Measurements from ENCODE around the gene NKIRAS2.

The NKIRAS2 gene

DNA sequence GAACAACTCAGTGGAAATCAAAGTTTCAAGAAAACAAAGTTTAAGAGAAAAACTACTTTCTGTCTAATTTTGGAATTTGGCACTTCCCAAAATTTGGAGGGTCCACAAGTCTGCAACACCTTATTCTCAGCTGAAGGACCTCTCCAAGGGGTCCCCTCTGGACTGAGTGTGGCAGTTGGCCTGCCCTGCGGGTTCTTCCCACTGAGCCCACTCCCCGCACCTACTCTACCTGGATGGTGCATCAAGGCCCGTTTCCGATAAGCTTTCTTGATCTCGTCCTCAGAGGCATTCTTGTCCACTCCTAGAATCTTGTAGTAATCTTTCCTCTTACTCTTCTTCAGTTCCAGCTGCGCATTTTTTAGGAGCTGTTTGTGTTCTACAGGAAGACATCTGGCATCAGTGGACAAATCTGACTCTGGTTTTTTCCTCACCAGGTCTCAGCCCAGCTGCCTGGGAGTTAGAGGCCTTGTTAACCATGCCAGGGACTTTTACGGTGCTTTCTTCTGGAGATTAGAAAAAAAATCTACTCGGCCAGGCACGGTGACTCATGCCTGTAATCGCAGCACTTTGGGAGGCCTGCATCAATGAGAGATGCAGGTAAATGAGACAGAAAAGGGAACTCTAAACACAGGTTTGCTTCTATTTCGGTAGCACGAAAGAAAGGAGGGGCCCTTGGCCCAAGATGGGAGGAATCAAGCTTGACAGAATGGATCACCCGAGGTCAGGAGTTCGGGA lies 37.7 kb upstream of the NKIRAS2 start:
- no peaks in the 10 kb centered on the region for H3K27me3 ChIP-seq (ENCODE audit: control insufficient read depth, insufficient read depth, low read length)
- H3K36me3 ChIP-seq (ENCODE audit: control insufficient read depth, insufficient read depth, low read length) = peaks cover 66% of the 10 kb centered on the region
- H3K4me1 ChIP-seq (ENCODE audit: control insufficient read depth, insufficient read depth, low read length) = no peaks in the 10 kb centered on the region
- H3K9me3 ChIP-seq (ENCODE audit: control insufficient read depth, insufficient read depth, low read length) = no peaks in the 10 kb centered on the region
- no peak overlapping the region for H3K4me3 ChIP-seq (ENCODE audit: low read depth, low read length)
- H3K9ac ChIP-seq (ENCODE audit: low read depth, low read length) = no peak overlapping the region

DNA sequence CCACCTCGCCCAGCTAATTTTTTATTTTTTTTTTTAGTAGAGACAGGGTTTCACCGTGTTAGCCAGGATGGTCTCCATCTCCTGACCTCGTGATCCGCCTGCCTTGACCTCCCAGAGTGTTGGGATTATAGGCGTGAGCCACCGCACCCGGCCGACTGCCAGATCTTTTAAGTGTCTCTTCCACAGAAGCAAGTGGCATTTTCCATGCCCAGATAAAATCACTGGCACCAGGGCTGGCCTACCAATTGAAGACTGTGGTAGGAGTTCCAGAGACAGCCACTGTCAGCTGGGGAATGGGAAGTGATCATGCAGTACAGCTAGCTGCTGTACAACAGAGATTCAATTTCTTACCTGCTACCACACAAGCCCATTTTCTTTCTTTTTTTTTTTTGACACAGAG lies 35.4 kb upstream of the NKIRAS2 start:
- Histone ChIP-seq H3K9ac (ENCODE audit: low read depth, low read length) (no peak overlapping the region), H3K4me3 (ENCODE audit: low read depth, low read length) (no peak overlapping the region), H3K36me3 (ENCODE audit: control insufficient read depth, insufficient read depth, low read length) (peaks cover 71% of the 10 kb centered on the region), H3K27me3 (ENCODE audit: control insufficient read depth, insufficient read depth, low read length) (no peaks in the 10 kb centered on the region), H3K9me3 (ENCODE audit: control insufficient read depth, insufficient read depth, low read length) (no peaks in the 10 kb centered on the region), H3K4me1 (ENCODE audit: control insufficient read depth, insufficient read depth, low read length) (no peaks in the 10 kb centered on the region)

GRCh38 chr17:41985919-41986318 lies 34.0 kb upstream of the NKIRAS2 start:
- Histone ChIP-seq H3K36me3 (ENCODE audit: control insufficient read depth, insufficient read depth, low read length) (peaks cover 71% of the 10 kb centered on the region), H3K9ac (ENCODE audit: low read depth, low read length) (no peak overlapping the region), H3K27me3 (ENCODE audit: control insufficient read depth, insufficient read depth, low read length) (no peaks in the 10 kb centered on the region)

DNA sequence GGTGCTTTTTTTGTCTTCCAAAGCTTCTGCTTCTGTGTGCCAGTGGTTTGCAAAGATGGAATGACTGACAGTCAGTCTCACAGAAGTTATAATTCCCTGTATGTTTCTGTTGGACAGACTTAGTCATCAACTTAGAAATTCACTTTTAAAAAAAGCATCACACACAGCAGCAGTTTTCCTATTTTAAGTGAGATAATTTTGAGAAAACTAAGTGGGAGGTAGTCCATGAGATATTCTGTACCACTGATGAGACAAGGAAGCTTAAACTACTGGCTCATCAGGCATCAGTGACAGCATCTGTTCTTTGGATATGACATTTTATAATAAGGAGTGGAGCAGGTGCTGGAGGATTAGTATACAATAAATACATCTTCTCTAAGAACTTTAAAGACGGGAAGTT lies 33.3 kb upstream of the NKIRAS2 start:
- no peaks in the 10 kb centered on the region for H3K9me3 ChIP-seq (ENCODE audit: control insufficient read depth, insufficient read depth, low read length)
- H3K4me3 ChIP-seq (ENCODE audit: low read depth, low read length) = no peak overlapping the region
- peaks cover 68% of the 10 kb centered on the region for H3K36me3 ChIP-seq (ENCODE audit: control insufficient read depth, insufficient read depth, low read length)
- no peaks in the 10 kb centered on the region for H3K4me1 ChIP-seq (ENCODE audit: control insufficient read depth, insufficient read depth, low read length)
- no peak overlapping the region for H3K9ac ChIP-seq (ENCODE audit: low read depth, low read length)
- no peaks in the 10 kb centered on the region for H3K27me3 ChIP-seq (ENCODE audit: control insufficient read depth, insufficient read depth, low read length)

More at GRCh38 chr17:41985919-41986318, 34.0 kb upstream of the NKIRAS2 start:
- Histone ChIP-seq H3K4me3 (ENCODE audit: low read depth, low read length) (no peak overlapping the region), H3K9me3 (ENCODE audit: control insufficient read depth, insufficient read depth, low read length) (no peaks in the 10 kb centered on the region), H3K4me1 (ENCODE audit: control insufficient read depth, insufficient read depth, low read length) (no peaks in the 10 kb centered on the region)

DNA sequence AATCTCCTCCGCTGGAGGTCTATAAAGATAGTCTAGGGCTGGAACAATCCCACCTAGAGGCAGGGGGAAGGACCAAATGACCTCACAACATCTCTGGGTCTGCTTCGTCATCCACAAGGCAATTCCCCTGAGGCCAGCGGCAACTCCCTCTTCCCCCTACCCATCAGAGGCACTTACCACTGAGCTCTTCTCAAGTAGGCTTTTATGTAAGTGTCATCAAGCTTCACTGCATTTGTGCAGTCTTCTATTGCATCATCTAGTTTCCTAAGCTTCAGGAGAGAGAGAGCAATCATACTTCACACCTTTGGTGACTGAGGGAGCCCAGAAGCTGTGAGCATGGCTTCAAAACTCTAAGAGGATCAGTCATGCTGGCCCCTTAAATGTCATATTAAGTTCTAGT lies 32.2 kb upstream of the NKIRAS2 start:
- Histone ChIP-seq H3K4me3 (ENCODE audit: low read depth, low read length) (no peak overlapping the region), H3K9ac (ENCODE audit: low read depth, low read length) (no peak overlapping the region), H3K9me3 (ENCODE audit: control insufficient read depth, insufficient read depth, low read length) (no peaks in the 10 kb centered on the region), H3K27me3 (ENCODE audit: control insufficient read depth, insufficient read depth, low read length) (no peaks in the 10 kb centered on the region), H3K4me1 (ENCODE audit: control insufficient read depth, insufficient read depth, low read length) (no peaks in the 10 kb centered on the region), H3K36me3 (ENCODE audit: control insufficient read depth, insufficient read depth, low read length) (peaks cover 63% of the 10 kb centered on the region)

- Histone ChIP-seq H3K9ac (ENCODE audit: low read depth, low read length) (no peak overlapping the region), H3K27me3 (ENCODE audit: control insufficient read depth, insufficient read depth, low read length) (no peaks in the 10 kb centered on the region), H3K36me3 (ENCODE audit: control insufficient read depth, insufficient read depth, low read length) (peaks cover 56% of the 10 kb centered on the region), H3K4me3 (ENCODE audit: low read depth, low read length) (no peak overlapping the region), H3K4me1 (ENCODE audit: control insufficient read depth, insufficient read depth, low read length) (no peaks in the 10 kb centered on the region), H3K9me3 (ENCODE audit: control insufficient read depth, insufficient read depth, low read length) (no peaks in the 10 kb centered on the region)
Observed at GRCh38 chr17:41988418-41988817, 31.5 kb upstream of the NKIRAS2 start.

GRCh38 chr17:41989702-41990419 lies 30.0 kb upstream of the NKIRAS2 start:
- Histone ChIP-seq H3K4me1 (ENCODE audit: control insufficient read depth, insufficient read depth, low read length) (no peaks in the 10 kb centered on the region), H3K27me3 (ENCODE audit: control insufficient read depth, insufficient read depth, low read length) (no peaks in the 10 kb centered on the region), H3K9ac (ENCODE audit: low read depth, low read length) (no peak overlapping the region), H3K4me3 (ENCODE audit: low read depth, low read length) (no peak overlapping the region), H3K9me3 (ENCODE audit: control insufficient read depth, insufficient read depth, low read length) (no peaks in the 10 kb centered on the region), H3K36me3 (ENCODE audit: control insufficient read depth, insufficient read depth, low read length) (peaks cover 52% of the 10 kb centered on the region)

DNA sequence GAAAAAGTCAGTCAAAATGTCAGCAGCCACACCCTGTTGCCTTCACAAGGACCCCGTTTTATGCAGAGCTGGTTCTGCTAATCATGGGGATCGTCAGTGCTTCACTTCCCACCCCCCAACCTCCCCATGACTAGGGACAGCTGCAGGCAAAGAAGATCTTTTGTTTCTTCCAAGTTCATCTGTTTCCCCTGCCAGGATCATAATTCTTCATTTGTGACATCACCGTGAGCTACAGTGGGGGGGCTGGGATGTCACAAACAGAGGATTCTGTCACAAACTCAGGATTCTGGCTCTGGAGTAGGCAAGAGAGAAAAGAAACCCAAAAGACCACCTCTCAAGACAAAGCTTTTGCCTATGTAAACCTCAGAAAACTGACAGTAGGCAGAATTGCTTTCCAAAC lies 27.3 kb upstream of the NKIRAS2 start:
- Histone ChIP-seq H3K9ac (ENCODE audit: low read depth, low read length) (no peak overlapping the region), H3K27me3 (ENCODE audit: control insufficient read depth, insufficient read depth, low read length) (no peaks in the 10 kb centered on the region), H3K4me1 (ENCODE audit: control insufficient read depth, insufficient read depth, low read length) (no peaks in the 10 kb centered on the region), H3K4me3 (ENCODE audit: low read depth, low read length) (no peak overlapping the region), H3K36me3 (ENCODE audit: control insufficient read depth, insufficient read depth, low read length) (peaks cover 53% of the 10 kb centered on the region), H3K9me3 (ENCODE audit: control insufficient read depth, insufficient read depth, low read length) (no peaks in the 10 kb centered on the region)

GRCh38 chr17:41996855-41997164 lies 23.1 kb upstream of the NKIRAS2 start:
- no peaks in the 10 kb centered on the region for H3K4me1 ChIP-seq (ENCODE audit: control insufficient read depth, insufficient read depth, low read length)
- H3K27me3 ChIP-seq (ENCODE audit: control insufficient read depth, insufficient read depth, low read length) = no peaks in the 10 kb centered on the region
- no peaks in the 10 kb centered on the region for H3K9me3 ChIP-seq (ENCODE audit: control insufficient read depth, insufficient read depth, low read length)
- H3K9ac ChIP-seq (ENCODE audit: low read depth, low read length) = no peak overlapping the region
- H3K36me3 ChIP-seq (ENCODE audit: control insufficient read depth, insufficient read depth, low read length) = peaks cover 47% of the 10 kb centered on the region
- H3K4me3 ChIP-seq (ENCODE audit: low read depth, low read length) = no peak overlapping the region

GRCh38 chr17:41998497-41998896 lies 21.4 kb upstream of the NKIRAS2 start:
- H3K36me3 ChIP-seq (ENCODE audit: control insufficient read depth, insufficient read depth, low read length) = peaks cover 42% of the 10 kb centered on the region

DNA sequence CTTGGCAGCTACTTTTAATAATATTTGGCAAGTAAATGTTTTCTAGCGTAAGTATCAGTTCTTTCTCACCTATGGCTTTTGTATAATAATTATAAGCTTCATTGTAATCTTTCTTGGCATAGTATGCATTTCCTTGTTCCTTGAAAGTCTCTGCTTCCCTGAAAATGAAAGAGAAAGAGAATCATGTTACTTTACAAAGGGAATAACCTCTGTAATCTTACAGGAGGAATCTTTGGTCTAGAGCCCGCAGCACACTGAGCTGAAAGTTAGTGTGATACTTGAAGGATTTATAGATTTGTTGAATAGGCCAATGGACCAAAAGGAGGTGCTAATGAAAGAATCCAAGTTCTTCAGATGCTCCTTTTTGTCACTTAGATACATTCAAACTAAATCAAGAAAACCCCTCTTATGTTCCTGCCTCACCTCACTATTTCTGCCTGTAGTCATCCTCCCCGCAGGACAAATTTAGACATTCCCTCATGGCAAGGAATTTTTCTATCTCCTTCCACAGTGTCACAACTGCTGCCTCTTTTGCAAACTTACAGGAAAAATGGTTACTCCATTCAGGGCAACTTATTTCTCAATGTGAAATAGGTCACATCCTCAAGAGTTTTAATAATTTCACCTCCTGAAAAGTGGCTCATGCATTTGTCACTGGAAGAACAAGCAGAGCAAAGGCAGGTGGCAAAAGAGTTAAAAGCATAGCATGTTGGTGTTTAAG lies 19.3 kb upstream of the NKIRAS2 start:
- no peak overlapping the region for H3K9ac ChIP-seq (ENCODE audit: low read depth, low read length)
- H3K36me3 ChIP-seq (ENCODE audit: control insufficient read depth, insufficient read depth, low read length) = peaks cover 33% of the 10 kb centered on the region
- no peaks in the 10 kb centered on the region for H3K9me3 ChIP-seq (ENCODE audit: control insufficient read depth, insufficient read depth, low read length)
- no peak overlapping the region for H3K4me3 ChIP-seq (ENCODE audit: low read depth, low read length)
- no peaks in the 10 kb centered on the region for H3K4me1 ChIP-seq (ENCODE audit: control insufficient read depth, insufficient read depth, low read length)
- no peaks in the 10 kb centered on the region for H3K27me3 ChIP-seq (ENCODE audit: control insufficient read depth, insufficient read depth, low read length)

More at GRCh38 chr17:41998497-41998896, 21.4 kb upstream of the NKIRAS2 start:
- no peaks in the 10 kb centered on the region for H3K9me3 ChIP-seq (ENCODE audit: control insufficient read depth, insufficient read depth, low read length)
- H3K27me3 ChIP-seq (ENCODE audit: control insufficient read depth, insufficient read depth, low read length) = no peaks in the 10 kb centered on the region
- no peak overlapping the region for H3K9ac ChIP-seq (ENCODE audit: low read depth, low read length)
- H3K4me3 ChIP-seq (ENCODE audit: low read depth, low read length) = no peak overlapping the region
- no peaks in the 10 kb centered on the region for H3K4me1 ChIP-seq (ENCODE audit: control insufficient read depth, insufficient read depth, low read length)

- H3K9ac ChIP-seq (ENCODE audit: low read depth, low read length) = no peak overlapping the region
- no peaks in the 10 kb centered on the region for H3K9me3 ChIP-seq (ENCODE audit: control insufficient read depth, insufficient read depth, low read length)
- peaks cover 25% of the 10 kb centered on the region for H3K36me3 ChIP-seq (ENCODE audit: control insufficient read depth, insufficient read depth, low read length)
- H3K4me1 ChIP-seq (ENCODE audit: control insufficient read depth, insufficient read depth, low read length) = no peaks in the 10 kb centered on the region
- no peak overlapping the region for H3K4me3 ChIP-seq (ENCODE audit: low read depth, low read length)
- no peaks in the 10 kb centered on the region for H3K27me3 ChIP-seq (ENCODE audit: control insufficient read depth, insufficient read depth, low read length)
Observed at GRCh38 chr17:42001729-42002128, 18.2 kb upstream of the NKIRAS2 start.
